Caco-2 (cell line): ENCODE data around the gene SMIM38. TPM values are rescaled to one million over a fixed set of nuclear protein-coding genes. Genes with fewer than 3 reads are reported as not detected.

Source experiments
- BruUV-seq: library from RNA; stranded (reverse); fragments of 400-500 nt; replicated peaks from 2 replicates; lab custom pipeline; 2021; lab: Mats Ljungman, UMichigan
- CTCF ChIA-PET: fragments of 300-600 bp; sonication (Branson Sonifier 250); formaldehyde crosslinking; loops from one replicate; lab custom pipeline; 2022; ENCODE audit warnings: antibody characterized with exemption; lab: Charles Lee
- POLR2A ChIA-PET: fragments of 300-600 bp; sonication (Branson Sonifier 250); formaldehyde crosslinking; loops from one replicate; lab custom pipeline; 2022; ENCODE audit warnings: antibody characterized with exemption; lab: Charles Lee
- DNase-seq, 2 experiments: peaks; one replicate each; pipeline versions ENCODE4 v3.0.0 to v3.0.0-alpha.2; 2020 to 2022
- H3K27me3 ChIP-seq: replicated peaks from 2 replicates; pipeline ENCODE4 v1.6.0; 2011; ENCODE audit warnings: low read length; ENCODE audit not compliant: control insufficient read depth, insufficient read depth
- H3K36me3 ChIP-seq: 2 replicates; pipeline ENCODE4 v1.5.1; 2011; ENCODE audit warnings: low read length; ENCODE audit not compliant: control insufficient read depth, insufficient read depth
- H3K4me1 ChIP-seq: fragments of 250-450 bp; sonication (Bioruptor Pico); 2 replicates; pipeline ENCODE4 v1.5.1; 2020; ENCODE audit warnings: mild to moderate bottlenecking
- H3K4me3 ChIP-seq: 2 replicates; pipeline ENCODE4 v1.5.1; 2011; ENCODE audit warnings: low read depth, mild to moderate bottlenecking, control low read depth, low read length
- H3K9me3 ChIP-seq: fragments of 250-450 bp; sonication (Bioruptor Pico); 2 replicates; pipeline ENCODE4 v1.5.1; 2020; ENCODE audit warnings: mild to moderate bottlenecking, moderate library complexity
- H3K27ac Mint-ChIP-seq: one replicate; pipeline ENCODE4 v1.8.0; 2022; ENCODE audit warnings: mixed read lengths; ENCODE audit not compliant: unreplicated experiment
- H3K27me3 Mint-ChIP-seq: one replicate; pipeline ENCODE4 v1.8.0; 2022; ENCODE audit warnings: mixed read lengths; ENCODE audit not compliant: insufficient read depth, unreplicated experiment
- H3K36me3 Mint-ChIP-seq: one replicate; pipeline ENCODE4 v1.8.0; 2022; ENCODE audit warnings: mild to moderate bottlenecking, mixed read lengths; ENCODE audit not compliant: insufficient read depth, unreplicated experiment
- H3K4me1 Mint-ChIP-seq: one replicate; pipeline ENCODE4 v1.8.0; 2022; ENCODE audit warnings: low read depth, mixed read lengths; ENCODE audit not compliant: unreplicated experiment
- H3K4me3 Mint-ChIP-seq: one replicate; pipeline ENCODE4 v1.8.0; 2022; ENCODE audit warnings: mild to moderate bottlenecking, moderate library complexity, mixed read lengths; ENCODE audit not compliant: unreplicated experiment
- H3K9me3 Mint-ChIP-seq: one replicate; pipeline ENCODE4 v1.8.0; 2022; ENCODE audit warnings: mixed read lengths; ENCODE audit not compliant: unreplicated experiment
- intact Hi-C: fragments of 100-400 bp; cut with micrococcal nuclease; formaldehyde crosslinking; loops from one replicate; pipeline ENCODE4 v1.10.0; 2022; ENCODE audit not compliant: unreplicated experiment
- total RNA-seq: library from RNA; stranded (reverse); gene quantifications from 2 replicates; pipeline ENCODE4 v1.2.3, GENCODE V29; 2022
- TF ChIP-seq, protein P1 (sequence below), 2 experiments: fragments of 200-600 bp in 1 of 2; IDR thresholded peaks; 1 replicate in 1 of 2; 2 replicates in 1 of 2; pipeline versions ENCODE4 v1.5.1 to v1.8.0; 2011 to 2022; ENCODE audit warnings: antibody characterized with exemption in 1 of 2, control low read depth in 1 of 2, inconsistent platforms in 1 of 2, low read depth in 1 of 2, low read length in 1 of 2, mild to moderate bottlenecking in 1 of 2, moderate library complexity in 1 of 2; ENCODE audit not compliant: insufficient read depth in 1 of 2, severe bottlenecking in 1 of 2, unreplicated experiment in 1 of 2

SMIM38 gene
- total RNA-seq, 1 experiment from 2014 or later: 0.66 TPM

- Histone ChIP-seq H3K4me3 (no peak overlapping the region), H3K9me3 (peaks cover 15% of the 10 kb centered on the region), H3K36me3 (peaks cover 3% of the 10 kb centered on the region; the same call in 1 of the 2 replicates), H3K4me1 (peaks cover 35% of the 10 kb centered on the region), H3K27me3 (no peaks in the 10 kb centered on the region)
- CTCF ChIA-PET: no interaction called here
- Mint-ChIP-seq H3K27me3 (no peaks in the 10 kb centered on the region), H3K4me1 (peaks cover 13% of the 10 kb centered on the region), H3K36me3 (no peaks in the 10 kb centered on the region), H3K4me3 (no peak overlapping the region), H3K27ac (no peak overlapping the region), H3K9me3 (peaks cover 24% of the 10 kb centered on the region)
- TF ChIP-seq, protein P1, sequence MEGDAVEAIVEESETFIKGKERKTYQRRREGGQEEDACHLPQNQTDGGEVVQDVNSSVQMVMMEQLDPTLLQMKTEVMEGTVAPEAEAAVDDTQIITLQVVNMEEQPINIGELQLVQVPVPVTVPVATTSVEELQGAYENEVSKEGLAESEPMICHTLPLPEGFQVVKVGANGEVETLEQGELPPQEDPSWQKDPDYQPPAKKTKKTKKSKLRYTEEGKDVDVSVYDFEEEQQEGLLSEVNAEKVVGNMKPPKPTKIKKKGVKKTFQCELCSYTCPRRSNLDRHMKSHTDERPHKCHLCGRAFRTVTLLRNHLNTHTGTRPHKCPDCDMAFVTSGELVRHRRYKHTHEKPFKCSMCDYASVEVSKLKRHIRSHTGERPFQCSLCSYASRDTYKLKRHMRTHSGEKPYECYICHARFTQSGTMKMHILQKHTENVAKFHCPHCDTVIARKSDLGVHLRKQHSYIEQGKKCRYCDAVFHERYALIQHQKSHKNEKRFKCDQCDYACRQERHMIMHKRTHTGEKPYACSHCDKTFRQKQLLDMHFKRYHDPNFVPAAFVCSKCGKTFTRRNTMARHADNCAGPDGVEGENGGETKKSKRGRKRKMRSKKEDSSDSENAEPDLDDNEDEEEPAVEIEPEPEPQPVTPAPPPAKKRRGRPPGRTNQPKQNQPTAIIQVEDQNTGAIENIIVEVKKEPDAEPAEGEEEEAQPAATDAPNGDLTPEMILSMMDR (IDR thresholded peaks at IDR 0.05; ENCODE audit: insufficient read depth in 1 of 2, low read depth in 1 of 2, low read length in 1 of 2, severe bottlenecking in 1 of 2, unreplicated experiment in 1 of 2): no peak
- intact Hi-C loops: no loop called here
- BruUV-seq: no TSS peak
- DNase-seq: no peak
- POLR2A ChIA-PET: no interaction called here
These were observed 46.6 kb upstream of the SMIM38 start for GRCh38 chr11:69109101-69109500.

- no peak for DNase-seq
- Mint-ChIP-seq H3K36me3 (no peaks in the 10 kb centered on the region), H3K9me3 (peaks cover 24% of the 10 kb centered on the region), H3K4me1 (peaks cover 20% of the 10 kb centered on the region), H3K27ac (no peak overlapping the region), H3K4me3 (no peak overlapping the region), H3K27me3 (no peaks in the 10 kb centered on the region)
- Histone ChIP-seq H3K4me1 (peaks cover 48% of the 10 kb centered on the region), H3K36me3 (peaks cover 3% of the 10 kb centered on the region; the same call in 1 of the 2 replicates), H3K4me3 (no peak overlapping the region), H3K9me3 (peaks cover 15% of the 10 kb centered on the region), H3K27me3 (no peaks in the 10 kb centered on the region)
- ChIA-PET POLR2A (no interaction called here), CTCF (no interaction called here)
- no TSS peak for BruUV-seq
- TF ChIP-seq, protein P1 (IDR thresholded peaks at IDR 0.05; ENCODE audit: insufficient read depth in 1 of 2, low read depth in 1 of 2, low read length in 1 of 2, severe bottlenecking in 1 of 2, unreplicated experiment in 1 of 2): no peak
- intact Hi-C loops: no loop called here
These were observed 45.3 kb upstream of the SMIM38 start for GRCh38 chr11:69110451-69110850.

DNA sequence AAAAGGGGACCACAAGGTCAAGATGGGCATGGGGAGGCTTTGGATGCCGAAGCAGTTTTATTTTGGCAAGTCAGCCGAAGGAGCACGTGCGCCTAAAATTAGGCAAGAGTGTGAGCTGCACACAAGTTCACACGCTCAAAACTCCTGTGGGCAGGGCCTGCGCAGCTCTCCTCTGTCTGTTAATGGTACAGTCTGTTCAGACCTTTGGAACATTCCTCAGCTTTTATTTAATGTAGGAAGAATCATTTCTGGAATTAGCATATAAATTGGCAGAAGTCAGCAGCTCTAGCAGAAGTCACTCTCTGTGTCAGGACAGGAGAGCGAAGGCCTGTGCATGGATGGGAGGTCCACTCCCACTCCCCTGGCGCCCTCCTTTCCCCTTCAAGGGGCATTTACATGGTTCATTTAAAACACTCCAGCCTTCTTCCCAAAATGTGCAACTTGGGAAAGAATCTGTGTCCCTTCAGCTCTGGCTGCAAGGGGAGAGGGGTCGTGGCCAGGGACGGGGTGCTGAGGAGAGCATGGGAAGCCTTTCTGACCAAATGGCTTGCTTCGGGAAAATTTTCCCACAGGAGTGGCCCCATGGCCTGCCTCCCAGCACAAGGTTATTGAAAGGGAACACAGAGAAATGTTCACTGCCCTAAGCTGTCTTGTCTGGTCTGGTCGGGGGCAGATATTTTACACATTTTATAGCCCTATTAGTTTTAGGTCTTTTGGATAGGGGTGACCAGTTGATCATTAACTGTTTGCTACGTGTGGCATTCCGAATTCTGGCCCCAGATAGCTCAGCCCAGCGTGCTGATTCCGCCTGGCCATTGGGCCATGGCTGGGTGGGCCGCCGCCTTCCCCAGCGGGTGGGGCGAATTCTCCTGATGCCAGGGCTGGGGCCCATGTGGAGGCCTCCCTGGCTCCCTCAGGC lies 43.9 kb upstream of the SMIM38 start:
- Mint-ChIP-seq H3K27me3 (no peaks in the 10 kb centered on the region), H3K9me3 (peaks cover 24% of the 10 kb centered on the region), H3K36me3 (no peaks in the 10 kb centered on the region), H3K4me3 (no peak overlapping the region), H3K27ac (no peak overlapping the region), H3K4me1 (peaks cover 27% of the 10 kb centered on the region)
- Histone ChIP-seq H3K4me1 (peaks cover 47% of the 10 kb centered on the region), H3K9me3 (peaks cover 15% of the 10 kb centered on the region), H3K36me3 (peaks cover 3% of the 10 kb centered on the region; the same call in 1 of the 2 replicates), H3K4me3 (no peak overlapping the region), H3K27me3 (no peaks in the 10 kb centered on the region)
- DNase-seq: peak in 1 of 2 experiments; percentile 57
- POLR2A ChIA-PET: interaction anchor here (1.4 kb wide), 1 partner anchor 11 kb away, joined by 5 read pairs; no protein-coding TSS in a partner anchor
- TF ChIP-seq, protein P1 (IDR thresholded peaks at IDR 0.05; ENCODE audit: insufficient read depth in 1 of 2, low read depth in 1 of 2, low read length in 1 of 2, severe bottlenecking in 1 of 2, unreplicated experiment in 1 of 2): no peak
- CTCF ChIA-PET: interaction anchor here (0.6 to 4.7 kb wide), 4 partner anchors 9 to 76 kb away, joined by 3 to 30 read pairs (median 3); no protein-coding TSS in a partner anchor
- intact Hi-C loops: no loop called here
- TSS peak; percentile 88 for BruUV-seq
